CD8-positive, alpha-beta memory T cell (primary cell): ENCODE data around the gene DPYSL5. TPM values are rescaled to one million over a fixed set of nuclear protein-coding genes. Genes with fewer than 3 reads are reported as not detected.
"Not testable (repeated sequence)": the region's sequence is repeated elsewhere in the genome, so short reads cannot be mapped to it uniquely, and the experiment has no call there.

Experiments used
- CTCF ChIA-PET: fragments of 350-600 bp; sonication (Branson Sonifier 250); formaldehyde crosslinking; loops from one replicate; lab custom pipeline; 2021; ENCODE audit warnings: antibody characterized with exemption; lab: Charles Lee
- POLR2A ChIA-PET: fragments of 350-600 bp; sonication (Branson Sonifier 250); formaldehyde crosslinking; loops from one replicate; lab custom pipeline; 2021; ENCODE audit warnings: antibody characterized with exemption; lab: Charles Lee
- DNase-seq, 5 donors: peaks; one replicate each; pipeline versions ENCODE4 v3.0.0 to v3.0.0-alpha.2; 2020 to 2022; ENCODE audit warnings: mixed read lengths in 1 of 5
- H3K27ac ChIP-seq: one replicate; pipeline ENCODE4 v1.7.0; 2013; ENCODE audit warnings: low read depth, mild to moderate bottlenecking, low read length, moderate library complexity
- H3K27me3 ChIP-seq: 2 replicates; pipeline ENCODE4 v1.7.0; 2013; ENCODE audit warnings: low read length, mild to moderate bottlenecking; ENCODE audit not compliant: insufficient read depth, poor library complexity, severe bottlenecking
- H3K36me3 ChIP-seq: 2 replicates; pipeline ENCODE4 v1.7.0; 2013; ENCODE audit warnings: mild to moderate bottlenecking, low read length, moderate library complexity; ENCODE audit not compliant: insufficient read depth
- H3K4me1 ChIP-seq: 2 replicates; pipeline ENCODE4 v1.7.0; 2013; ENCODE audit warnings: mild to moderate bottlenecking, low read length, moderate library complexity; ENCODE audit not compliant: insufficient read depth
- H3K4me3 ChIP-seq: 2 replicates; pipeline ENCODE4 v1.7.0; 2013; ENCODE audit warnings: mild to moderate bottlenecking, low read length
- H3K9me3 ChIP-seq: 2 replicates; pipeline ENCODE4 v1.7.0; 2013; ENCODE audit warnings: mild to moderate bottlenecking, low read length
- H3K27ac Mint-ChIP-seq, 8 donors: one replicate each; pipeline ENCODE4 v1.8.0; 2020 to 2021; ENCODE audit warnings: mixed read lengths in 8 of 8, mild to moderate bottlenecking in 6 of 8, inconsistent platforms in 3 of 8, moderate library complexity in 3 of 8
- H3K27me3 Mint-ChIP-seq, 2 donors: one replicate each; pipeline ENCODE4 v1.8.0; 2020 to 2021; ENCODE audit warnings: mixed read lengths in 2 of 2, mild to moderate bottlenecking in 1 of 2, moderate library complexity in 1 of 2
- H3K36me3 Mint-ChIP-seq, 3 donors: one replicate each; pipeline ENCODE4 v1.8.0; 2020 to 2021; ENCODE audit warnings: mixed read lengths in 3 of 3, inconsistent platforms in 1 of 3, mild to moderate bottlenecking in 1 of 3
- H3K4me1 Mint-ChIP-seq, 3 donors: one replicate each; pipeline ENCODE4 v1.8.0; 2020 to 2021; ENCODE audit warnings: mixed read lengths in 3 of 3, inconsistent platforms in 1 of 3, mild to moderate bottlenecking in 1 of 3
- H3K4me3 Mint-ChIP-seq, 7 donors: one replicate each; pipeline ENCODE4 v1.8.0; 2020 to 2021; ENCODE audit warnings: mixed read lengths in 7 of 7, mild to moderate bottlenecking in 6 of 7, moderate library complexity in 4 of 7, inconsistent platforms in 2 of 7
- H3K9me3 Mint-ChIP-seq, 5 donors: one replicate each; pipeline ENCODE4 v1.8.0; 2020 to 2022; ENCODE audit warnings: mixed read lengths in 5 of 5, mild to moderate bottlenecking in 3 of 5, moderate library complexity in 2 of 5, inconsistent platforms in 1 of 5
- polyA plus RNA-seq: library from polyadenylated mRNA; unstranded; fragments of 300-500 nt; fragmentation: Illumina TruSeq; gene quantifications from one replicate; pipeline ENCODE4 v1.2.3, GENCODE V29; 2021
- total RNA-seq, 2 experiments: library from RNA; stranded (reverse); gene quantifications; one replicate each; pipeline ENCODE4 v1.2.3, GENCODE V29; 2021

The DPYSL5 gene
- total and polyA plus RNA-seq, 3 experiments from 2014 or later, result not detected

DNA sequence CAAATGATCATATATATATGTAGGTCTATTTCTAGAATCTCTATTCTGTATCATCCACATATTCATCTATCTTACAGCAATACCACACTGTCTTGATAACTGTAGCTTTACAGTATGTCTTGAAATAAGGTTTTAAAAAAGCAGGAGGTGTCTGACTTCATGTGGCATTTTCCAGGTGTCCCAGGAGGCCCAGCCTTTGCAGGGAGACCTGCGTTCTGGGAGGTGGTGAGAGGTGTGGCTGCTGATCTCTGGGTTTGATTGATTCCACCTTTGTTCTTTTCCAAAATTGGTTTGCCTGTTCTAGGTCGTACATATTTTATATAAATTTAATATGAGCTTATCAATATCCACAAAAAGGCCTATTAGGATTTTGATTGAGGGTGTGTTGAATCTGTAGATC lies 26.6 kb downstream of the DPYSL5 start:
- ChIA-PET POLR2A (interaction anchor here (0.6 kb wide), 1 partner anchor 18 kb away, joined by 4 read pairs; no protein-coding TSS in a partner anchor), CTCF (no interaction called here)
- H3K27me3 Mint-ChIP-seq, result peaks cover 14 to 35% of the 10 kb centered on the region in 2 donors
- Histone ChIP-seq H3K4me1 (no peaks in the 10 kb centered on the region), H3K27ac (no peak overlapping the region), H3K4me3 (no peak overlapping the region), H3K27me3 (no peaks in the 10 kb centered on the region), H3K9me3 (no peaks in the 10 kb centered on the region), H3K36me3 (no peaks in the 10 kb centered on the region)
- H3K4me1 Mint-ChIP-seq, result no peaks in the 10 kb centered on the region
- H3K36me3 Mint-ChIP-seq, result no peaks in the 10 kb centered on the region
- DNase-seq, result no peak
- no peak overlapping the region for H3K27ac Mint-ChIP-seq
- no peak overlapping the region for H3K4me3 Mint-ChIP-seq
- H3K9me3 Mint-ChIP-seq, result no peaks in the 10 kb centered on the region

GRCh38 chr2:26875065-26875634 lies 27.2 kb downstream of the DPYSL5 start:
- ChIA-PET POLR2A (no interaction called here), CTCF (no interaction called here)
- no peak overlapping the region for H3K27ac ChIP-seq
- Mint-ChIP-seq H3K27ac (no peak overlapping the region), H3K27me3 (peaks cover 13 to 34% of the 10 kb centered on the region in 2 donors), H3K9me3 (no peaks in the 10 kb centered on the region), H3K4me1 (no peaks in the 10 kb centered on the region), H3K4me3 (no peak overlapping the region), H3K36me3 (peaks cover 0 to under 1% (median 0%) of the 10 kb centered on the region in 3 donors)
- no peaks in the 10 kb centered on the region for H3K27me3 ChIP-seq
- no peak for DNase-seq
- no peaks in the 10 kb centered on the region for H3K4me1 ChIP-seq
- no peak overlapping the region for H3K4me3 ChIP-seq
- H3K9me3 ChIP-seq, result no peaks in the 10 kb centered on the region
- no peaks in the 10 kb centered on the region for H3K36me3 ChIP-seq

- H3K27ac ChIP-seq, result no peak overlapping the region
- peaks cover 0 to 5% (median 0%) of the 10 kb centered on the region in 3 donors for H3K36me3 Mint-ChIP-seq
- H3K4me1 ChIP-seq, result no peaks in the 10 kb centered on the region
- POLR2A ChIA-PET, result no interaction called here
- H3K4me3 ChIP-seq, result no peak overlapping the region
- no peaks in the 10 kb centered on the region for H3K27me3 ChIP-seq
- peaks cover 15 to 37% of the 10 kb centered on the region in 2 donors for H3K27me3 Mint-ChIP-seq
- CTCF ChIA-PET, result no interaction called here
- no peak overlapping the region for H3K4me3 Mint-ChIP-seq
- H3K27ac Mint-ChIP-seq, result no peak overlapping the region
- H3K4me1 Mint-ChIP-seq, result no peaks in the 10 kb centered on the region
- no peaks in the 10 kb centered on the region for H3K36me3 ChIP-seq
- H3K9me3 Mint-ChIP-seq, result no peaks in the 10 kb centered on the region
- no peaks in the 10 kb centered on the region for H3K9me3 ChIP-seq
- DNase-seq, result no peak
Observed at GRCh38 chr2:26875808-26876207, 27.9 kb downstream of the DPYSL5 start.

DNA sequence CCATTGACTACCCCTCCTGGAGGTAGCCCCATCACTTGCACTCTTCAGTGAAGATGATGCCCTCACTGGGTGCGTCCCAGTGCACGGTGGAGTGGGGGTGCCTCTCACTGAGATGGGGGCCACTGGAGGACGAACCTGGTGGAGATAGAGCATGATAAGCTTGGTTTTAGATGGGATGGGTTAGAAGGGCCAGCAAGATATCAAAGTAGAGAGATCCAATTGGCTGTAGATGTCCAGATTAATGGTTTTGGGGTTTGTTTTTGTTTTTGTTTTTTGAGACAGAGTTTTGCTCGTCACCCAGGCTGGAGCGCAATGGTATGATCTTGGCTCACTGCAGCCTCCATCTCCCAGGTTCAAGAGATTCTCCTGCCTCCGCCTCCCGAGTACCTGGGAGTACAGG lies 28.3 kb downstream of the DPYSL5 start:
- peaks cover 15 to 39% of the 10 kb centered on the region in 2 donors for H3K27me3 Mint-ChIP-seq
- Histone ChIP-seq H3K4me3 (no peak overlapping the region), H3K27ac (no peak overlapping the region), H3K36me3 (no peaks in the 10 kb centered on the region), H3K4me1 (no peaks in the 10 kb centered on the region), H3K27me3 (no peaks in the 10 kb centered on the region), H3K9me3 (no peaks in the 10 kb centered on the region)
- H3K9me3 Mint-ChIP-seq, result no peaks in the 10 kb centered on the region
- DNase-seq, result no peak
- H3K27ac Mint-ChIP-seq, result no peak overlapping the region
- no peak overlapping the region for H3K4me3 Mint-ChIP-seq
- H3K36me3 Mint-ChIP-seq, result peaks cover 0 to 5% (median 0%) of the 10 kb centered on the region in 3 donors
- ChIA-PET CTCF (no interaction called here), POLR2A (no interaction called here)
- H3K4me1 Mint-ChIP-seq, result no peaks in the 10 kb centered on the region

DNA sequence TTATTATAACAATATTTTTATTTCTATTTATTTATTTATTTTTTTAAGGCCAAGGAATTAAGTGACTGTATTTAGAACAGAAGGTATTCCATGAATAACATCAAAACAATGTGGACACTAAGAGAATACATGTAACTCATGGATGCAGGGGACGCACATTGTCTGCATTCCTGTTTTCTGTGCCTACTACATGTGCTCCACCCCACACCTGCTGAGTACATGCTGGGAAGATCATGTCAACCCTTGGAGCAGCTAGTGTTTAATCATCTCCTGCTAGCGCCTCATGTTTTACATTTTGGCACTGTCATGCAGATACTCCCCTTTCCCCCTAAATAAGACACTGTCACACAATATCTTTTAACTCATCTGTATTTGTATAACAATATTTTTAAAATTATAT lies 29.3 kb downstream of the DPYSL5 start:
- no peak for DNase-seq
- no peak overlapping the region for H3K4me3 ChIP-seq
- Mint-ChIP-seq H3K27ac (no peak overlapping the region), H3K4me3 (no peak overlapping the region), H3K36me3 (peaks cover 0 to 5% (median 0%) of the 10 kb centered on the region in 3 donors), H3K9me3 (no peaks in the 10 kb centered on the region), H3K4me1 (no peaks in the 10 kb centered on the region), H3K27me3 (peaks cover 13 to 36% of the 10 kb centered on the region in 2 donors)
- ChIA-PET CTCF (no interaction called here), POLR2A (no interaction called here)
- H3K27ac ChIP-seq, result no peak overlapping the region
- H3K27me3 ChIP-seq, result no peaks in the 10 kb centered on the region
- H3K9me3 ChIP-seq, result no peaks in the 10 kb centered on the region
- H3K4me1 ChIP-seq, result no peaks in the 10 kb centered on the region
- no peaks in the 10 kb centered on the region for H3K36me3 ChIP-seq

- Histone ChIP-seq H3K9me3 (no peaks in the 10 kb centered on the region), H3K36me3 (no peaks in the 10 kb centered on the region), H3K4me1 (no peaks in the 10 kb centered on the region), H3K4me3 (no peak overlapping the region), H3K27ac (no peak overlapping the region), H3K27me3 (no peaks in the 10 kb centered on the region)
- H3K27me3 Mint-ChIP-seq, result peaks cover 20 to 38% of the 10 kb centered on the region in 2 donors
- H3K4me3 Mint-ChIP-seq, result no peak overlapping the region
- no peaks in the 10 kb centered on the region for H3K4me1 Mint-ChIP-seq
- H3K27ac Mint-ChIP-seq, result no peak overlapping the region
- ChIA-PET CTCF (interaction anchor here (1.8 kb wide), 1 partner anchor 34 kb away, joined by 8 read pairs; no protein-coding TSS in a partner anchor), POLR2A (no interaction called here)
- DNase-seq, result no peak
- H3K36me3 Mint-ChIP-seq, result peaks cover 0 to 5% (median 0%) of the 10 kb centered on the region in 3 donors
- no peaks in the 10 kb centered on the region for H3K9me3 Mint-ChIP-seq
Observed at GRCh38 chr2:26880161-26880560, 32.2 kb downstream of the DPYSL5 start.

DNA sequence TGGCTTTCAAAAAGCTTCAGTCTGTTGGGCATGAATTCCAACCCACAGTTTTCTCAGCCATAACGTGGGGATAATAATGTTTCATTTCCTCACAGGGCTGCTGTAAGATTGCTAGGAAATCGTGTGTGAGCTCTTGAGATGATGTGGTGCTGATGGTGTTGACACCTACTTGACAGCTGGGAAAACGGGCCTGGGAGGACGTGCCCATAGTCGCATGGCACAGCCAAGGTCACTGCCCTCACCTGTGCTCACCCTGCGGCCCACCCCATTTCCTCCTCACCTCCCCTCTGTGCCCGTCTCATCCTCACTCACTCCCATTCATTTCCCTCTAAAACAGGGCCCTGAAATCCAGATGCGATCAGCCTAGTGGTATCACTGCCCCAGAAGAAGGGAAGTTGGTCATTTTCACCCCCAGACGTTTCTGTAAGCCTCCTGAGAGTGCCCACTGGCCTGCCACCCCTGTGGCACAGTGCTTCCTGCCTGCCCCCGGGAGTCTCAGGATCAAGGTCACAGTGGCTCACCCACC lies 33.0 kb downstream of the DPYSL5 start:
- CTCF ChIA-PET, result interaction anchor here (1.8 kb wide), 1 partner anchor 35 kb away, joined by 8 read pairs; no protein-coding TSS in a partner anchor
- no peaks in the 10 kb centered on the region for H3K9me3 Mint-ChIP-seq
- no peak overlapping the region for H3K4me3 ChIP-seq
- no peaks in the 10 kb centered on the region for H3K36me3 ChIP-seq
- no peaks in the 10 kb centered on the region for H3K4me1 ChIP-seq
- no peak overlapping the region for H3K27ac Mint-ChIP-seq
- H3K27ac ChIP-seq, result no peak overlapping the region
- no peak overlapping the region for H3K4me3 Mint-ChIP-seq
- no peak for DNase-seq
- H3K4me1 Mint-ChIP-seq, result no peaks in the 10 kb centered on the region
- POLR2A ChIA-PET, result no interaction called here
- H3K27me3 Mint-ChIP-seq, result peaks cover 20 to 43% of the 10 kb centered on the region in 2 donors
- H3K36me3 Mint-ChIP-seq, result peaks cover 0 to 5% (median 0%) of the 10 kb centered on the region in 3 donors
- H3K9me3 ChIP-seq, result no peaks in the 10 kb centered on the region
- H3K27me3 ChIP-seq, result no peaks in the 10 kb centered on the region

GRCh38 chr2:26882220-26882619 lies 34.3 kb downstream of the DPYSL5 start:
- POLR2A ChIA-PET, H3K36me3 Mint-ChIP-seq, H3K9me3 Mint-ChIP-seq, H3K4me1 ChIP-seq, H3K9me3 ChIP-seq, H3K4me3 ChIP-seq, CTCF ChIA-PET, H3K4me1 Mint-ChIP-seq, H3K27me3 ChIP-seq, H3K36me3 ChIP-seq, H3K4me3 Mint-ChIP-seq, DNase-seq, H3K27ac ChIP-seq: not testable (repeated sequence)
- H3K27ac Mint-ChIP-seq, result peak overlapping the region in 1 of 8 donors; percentile 77
- peaks cover 22 to 39% of the 10 kb centered on the region in 2 donors for H3K27me3 Mint-ChIP-seq
